ENCODE measurements around the gene TCFL5.

Gene TCFL5

GRCh38 chr20:62834967-62835730 is 26.5 kb downstream of the TCFL5 start:
- no peak for DNase-seq (ENCODE audit: low read depth)

- DNase-seq (ENCODE audit: low read depth): no peak
Measured at GRCh38 chr20:62832951-62833391, 28.7 kb downstream of the TCFL5 start.

- no peak for DNase-seq (ENCODE audit: low read depth)
Measured at GRCh38 chr20:62832212-62832922, 29.3 kb downstream of the TCFL5 start.

GRCh38 chr20:62831854-62832211 is 29.8 kb downstream of the TCFL5 start:
- no peak for DNase-seq (ENCODE audit: low read depth)

- DNase-seq (ENCODE audit: low read depth): no peak
Measured at GRCh38 chr20:62831361-62831788, 30.2 kb downstream of the TCFL5 start.

GRCh38 chr20:62830821-62831220 is 30.8 kb downstream of the TCFL5 start:
- DNase-seq (ENCODE audit: low read depth): no peak

- no peak for DNase-seq (ENCODE audit: low read depth)
Measured at GRCh38 chr20:62830251-62830650, 31.4 kb downstream of the TCFL5 start.

- no peak for DNase-seq (ENCODE audit: low read depth)
Measured at GRCh38 chr20:62829231-62830230, 32.1 kb downstream of the TCFL5 start.

- DNase-seq (ENCODE audit: low read depth): no peak
Measured at GRCh38 chr20:62828511-62829230, 33.0 kb downstream of the TCFL5 start.

GRCh38 chr20:62828051-62828450 is 33.6 kb downstream of the TCFL5 start:
- no peak for DNase-seq (ENCODE audit: low read depth)

GRCh38 chr20:62827311-62828038 is 34.1 kb downstream of the TCFL5 start:
- no peak for DNase-seq (ENCODE audit: low read depth)

- DNase-seq (ENCODE audit: low read depth): no peak
Measured at GRCh38 chr20:62826646-62827310, 34.8 kb downstream of the TCFL5 start.

- no peak for DNase-seq (ENCODE audit: low read depth)
Measured at GRCh38 chr20:62825986-62826645, 35.5 kb downstream of the TCFL5 start.

- no peak for DNase-seq (ENCODE audit: low read depth)
Measured at GRCh38 chr20:62825333-62825985, 36.2 kb downstream of the TCFL5 start.

GRCh38 chr20:62824476-62825332 is 36.9 kb downstream of the TCFL5 start:
- no peak for DNase-seq (ENCODE audit: low read depth)

GRCh38 chr20:62823688-62824475 is 37.7 kb downstream of the TCFL5 start:
- DNase-seq (ENCODE audit: low read depth): no peak

All from stimulated activated CD8-positive, alpha-beta memory T cell treated with anti-CD3 and anti-CD28 coated beads, Interleukin-12 subunit alpha, Interleukin-12 subunit beta, amount 100 ng/mL, for 1 hour (primary cell).